Keratinocyte (primary cell): Measurements from ENCODE around the gene SPATS2L. TPM values are rescaled to one million over a fixed set of nuclear protein-coding genes. Genes with fewer than 3 reads are reported as not detected.

ENCODE experiments used
- DNase-seq: peaks from one replicate; pipeline ENCODE4 v3.0.0-alpha.2; 2011; ENCODE audit warnings: low read depth, missing footprints, low spot score
- FAIRE-seq: peaks from 2 replicates; lab custom pipeline; 2011; peaks lifted over from hg19 to GRCh38; lab: Jason Lieb, UNC
- H2AFZ ChIP-seq: 2 replicates; pipeline ENCODE4 v1.6.0; 2012; ENCODE audit warnings: low read length, control low read depth, inconsistent platforms; ENCODE audit not compliant: control insufficient read depth
- H3K27ac ChIP-seq: 2 replicates; pipeline ENCODE4 v1.5.1; 2011; ENCODE audit warnings: low read length; ENCODE audit not compliant: control insufficient read depth, insufficient read depth
- H3K27me3 ChIP-seq: 3 replicates; pipeline ENCODE4 v1.6.0; 2011; ENCODE audit warnings: low read length; ENCODE audit not compliant: control insufficient read depth, insufficient read depth; ENCODE audit errors: extremely low read depth
- H3K36me3 ChIP-seq, 2 experiments: 2 replicates in 1 of 2; 3 replicates in 1 of 2; pipeline ENCODE4 v1.5.1; 2011; ENCODE audit warnings: low read length in 2 of 2, mild to moderate bottlenecking in 1 of 2; ENCODE audit not compliant: control insufficient read depth in 2 of 2, insufficient read depth in 2 of 2; ENCODE audit errors: extremely low read depth in 1 of 2
- H3K4me1 ChIP-seq: 3 replicates; pipeline ENCODE4 v1.5.1; 2011; ENCODE audit warnings: low read length; ENCODE audit not compliant: control insufficient read depth, insufficient read depth; ENCODE audit errors: extremely low read depth
- H3K4me2 ChIP-seq: 3 replicates; pipeline ENCODE4 v1.6.0; 2011; ENCODE audit warnings: low read depth, low read length; ENCODE audit not compliant: control insufficient read depth, insufficient read depth; ENCODE audit errors: extremely low read depth
- H3K4me3 ChIP-seq, 3 experiments: fragments of 200-600 bp in 1 of 3; sonication (generic) in 1 of 3; 2 replicates in 2 of 3; 3 replicates in 1 of 3; pipeline ENCODE4 v1.5.1; 2011 to 2016; ENCODE audit warnings: low read length in 3 of 3, mild to moderate bottlenecking in 3 of 3, control low read depth in 2 of 3, inconsistent platforms in 1 of 3, low read depth in 1 of 3, mixed read lengths in 1 of 3, mixed run types in 1 of 3, moderate library complexity in 1 of 3; ENCODE audit not compliant: control insufficient read depth in 2 of 3, insufficient read depth in 2 of 3; ENCODE audit errors: extremely low read depth in 1 of 3
- H3K79me2 ChIP-seq: 2 replicates; pipeline ENCODE4 v1.6.0; 2012; ENCODE audit warnings: low read length; ENCODE audit not compliant: control insufficient read depth, insufficient read depth
- H3K9ac ChIP-seq: 3 replicates; pipeline ENCODE4 v1.6.0; 2011; ENCODE audit warnings: low read length; ENCODE audit not compliant: control insufficient read depth, insufficient read depth; ENCODE audit errors: extremely low read depth
- H3K9me1 ChIP-seq: 3 replicates; pipeline ENCODE4 v1.6.0; 2011; ENCODE audit warnings: low read length; ENCODE audit not compliant: control insufficient read depth, insufficient read depth; ENCODE audit errors: extremely low read depth
- H3K9me3 ChIP-seq: 2 replicates; pipeline ENCODE4 v1.5.1; 2012; ENCODE audit warnings: low read depth, low read length; ENCODE audit not compliant: control insufficient read depth
- H4K20me1 ChIP-seq: 3 replicates; pipeline ENCODE4 v1.6.0; 2011; ENCODE audit warnings: low read length; ENCODE audit not compliant: control insufficient read depth, insufficient read depth; ENCODE audit errors: extremely low read depth
- CTCF ChIP-seq, 3 experiments: IDR thresholded peaks in 1 of 3; conservative IDR thresholded peaks in 1 of 3; optimal IDR thresholded peaks in 1 of 3; 2 replicates in 2 of 3; 3 replicates in 1 of 3; pipeline versions ENCODE3 to v1.5.1; 2011; ENCODE audit warnings: low read length in 3 of 3, mild to moderate bottlenecking in 3 of 3, moderate library complexity in 2 of 3, control low read depth in 1 of 3, inconsistent platforms in 1 of 3; ENCODE audit not compliant: insufficient read depth in 2 of 3; ENCODE audit errors: extremely low read depth in 1 of 3
- EZH2 ChIP-seq: IDR thresholded peaks from one replicate; pipeline ENCODE4 v1.6.1; 2012; ENCODE audit warnings: inconsistent platforms, mild to moderate bottlenecking, low read length, moderate library complexity
- dilution Hi-C: fragments of 300-500 bp; cut with MboI; formaldehyde crosslinking; loops from one replicate; pipeline ENCODE4 v1.7.0; 2020; ENCODE audit warnings: low sequenced_read_pairs; ENCODE audit not compliant: extremely low pct_ligation_motif_present
- polyA plus RNA-seq, 5 experiments: library from polyadenylated mRNA; depleted of rRNA in 3 of 5; stranded (reverse) in 3 of 5; stranded (forward) in 1 of 5; unstranded in 1 of 5; fragments of >200 nt; gene quantifications; 1 replicate in 1 of 5; 2 replicates in 3 of 5; 3 replicates in 1 of 5; pipeline versions ENCODE4 v1.2.1 to v1.2.3, GENCODE V29; 2011 to 2012; ENCODE audit warnings: missing spikeins in 2 of 5, low read depth in 1 of 5, low replicate concordance in 1 of 5

SPATS2L gene
- polyA plus RNA-seq, 1 donor (not counting 4 experiments of a cell fraction or from before 2014, with no cell fraction given), result 95.3 TPM

GRCh38 chr2:200525551-200525881, 219.0 kb downstream of the SPATS2L start:
- H3K4me2 ChIP-seq, result peak overlapping the region; percentile 89
- H3K9me1 ChIP-seq, result no peaks in the 10 kb centered on the region
- peaks cover 16% of the 10 kb centered on the region for H3K4me1 ChIP-seq
- no peak overlapping the region for H3K27ac ChIP-seq
- peak overlapping the region; percentile 86 for H3K9ac ChIP-seq
- H3K27me3 ChIP-seq, result no peaks in the 10 kb centered on the region
- dilution Hi-C loops, result no loop called here
- no peaks in the 10 kb centered on the region for H3K9me3 ChIP-seq
- TF ChIP-seq EZH2, result no peak
- no peak for TF ChIP-seq CTCF (optimal IDR thresholded peaks at IDR 0.05 in 1 of 3, IDR thresholded peaks at IDR 0.05 in 1 of 3, conservative IDR thresholded peaks at IDR 0.05 in 1 of 3; ENCODE audit: extremely low read depth in 1 of 3, insufficient read depth in 2 of 3, low read length in 3 of 3)
- peaks cover 36% of the 10 kb centered on the region for H3K79me2 ChIP-seq
- no peaks in the 10 kb centered on the region for H4K20me1 ChIP-seq
- H2AFZ ChIP-seq, result peak overlapping the region; percentile 81
- DNase-seq (no peak), FAIRE-seq (no peak)
- H3K36me3 ChIP-seq, result no peaks in the 10 kb centered on the region
- peak overlapping the region; percentile 59 to 97 (median 88) for H3K4me3 ChIP-seq

GRCh38 chr2:200525882-200526651, 219.6 kb downstream of the SPATS2L start, which contains the start of gene SGO2:
Gene SGO2, plus strand, starts transcription at chr2:200526207. Its CDS starts 6,769 bp downstream, at chr2:200532976.
- H2AFZ ChIP-seq, result peak within 1 kb of the TSS; percentile 97
- peak; percentile 83 for FAIRE-seq
- peaks cover 40% of the 10 kb centered on the region for H3K79me2 ChIP-seq
- DNase-seq, result peak; percentile 60
- peak within 1 kb of the TSS; percentile 59 to 97 (median 88) for H3K4me3 ChIP-seq
- no peaks in the 10 kb centered on the region for H3K27me3 ChIP-seq
- H3K4me1 ChIP-seq, result peaks cover 16% of the 10 kb centered on the region
- peak within 1 kb of the TSS; percentile 89 for H3K4me2 ChIP-seq
- dilution Hi-C loops, result no loop called here
- H4K20me1 ChIP-seq, result no peaks in the 10 kb centered on the region
- H3K9ac ChIP-seq, result peak within 1 kb of the TSS; percentile 86
- H3K9me1 ChIP-seq, result no peaks in the 10 kb centered on the region
- peak within 1 kb of the TSS; percentile 77 for H3K27ac ChIP-seq
- no peaks in the 10 kb centered on the region for H3K9me3 ChIP-seq
- TF ChIP-seq CTCF (optimal IDR thresholded peaks at IDR 0.05 in 1 of 3, IDR thresholded peaks at IDR 0.05 in 1 of 3, conservative IDR thresholded peaks at IDR 0.05 in 1 of 3; ENCODE audit: extremely low read depth in 1 of 3, insufficient read depth in 2 of 3, low read length in 3 of 3), result peak in 1 of 3 experiments; percentile 9
- TF ChIP-seq EZH2, result no peak
- H3K36me3 ChIP-seq, result no peaks in the 10 kb centered on the region
